Measurements from ENCODE around the gene TRPV4.

TRPV4 gene

GRCh38 chr12:109767456-109767855 is 65.7 kb downstream of the TRPV4 start:
- H3K36me3 ChIP-seq (ENCODE audit: insufficient read depth, low read length): no peaks in the 10 kb centered on the region
- ATAC-seq (ENCODE audit: insufficient read depth, low read depth) (peak; percentile 56), DNase-seq (no peak)
- no peak overlapping the region for H3K4me3 ChIP-seq (ENCODE audit: low read depth in 1 of 2, low read length in 2 of 2)
- TF ChIP-seq EZH2 (IDR thresholded peaks at IDR 0.05; ENCODE audit: borderline replicate concordance, low read depth, low read length, severe bottlenecking) (no peak), CTCF (IDR thresholded peaks at IDR 0.05; ENCODE audit: borderline replicate concordance, extremely low read depth, low read length, poor library complexity, severe bottlenecking) (no peak)
- H3K4me2 ChIP-seq (ENCODE audit: insufficient read depth, low read length): no peak overlapping the region
- H4K20me1 ChIP-seq (ENCODE audit: insufficient read depth, low read length): no peaks in the 10 kb centered on the region
- no peaks in the 10 kb centered on the region for H3K27me3 ChIP-seq (ENCODE audit: insufficient read depth, low read length, poor library complexity)
- no peak overlapping the region for H2AFZ ChIP-seq (ENCODE audit: low read depth, low read length)
- H3K9ac ChIP-seq (ENCODE audit: low read depth, low read length): no peak overlapping the region
- no peak overlapping the region for H3K27ac ChIP-seq (ENCODE audit: low read length)
- no peaks in the 10 kb centered on the region for H3K9me3 ChIP-seq (ENCODE audit: insufficient read depth, low read length, severe bottlenecking)
- H3K4me1 ChIP-seq (ENCODE audit: insufficient read depth, low read length): no peaks in the 10 kb centered on the region
- H3K79me2 ChIP-seq (ENCODE audit: insufficient read depth, low read length): no peaks in the 10 kb centered on the region

- Histone ChIP-seq H3K9ac (ENCODE audit: low read depth, low read length) (no peak overlapping the region), H3K27me3 (ENCODE audit: insufficient read depth, low read length, poor library complexity) (no peaks in the 10 kb centered on the region), H2AFZ (ENCODE audit: low read depth, low read length) (no peak overlapping the region), H3K4me1 (ENCODE audit: insufficient read depth, low read length) (no peaks in the 10 kb centered on the region), H3K9me3 (ENCODE audit: insufficient read depth, low read length, severe bottlenecking) (no peaks in the 10 kb centered on the region), H3K27ac (ENCODE audit: low read length) (no peak overlapping the region), H4K20me1 (ENCODE audit: insufficient read depth, low read length) (no peaks in the 10 kb centered on the region), H3K79me2 (ENCODE audit: insufficient read depth, low read length) (no peaks in the 10 kb centered on the region), H3K4me2 (ENCODE audit: insufficient read depth, low read length) (no peak overlapping the region), H3K36me3 (ENCODE audit: insufficient read depth, low read length) (no peaks in the 10 kb centered on the region), H3K4me3 (ENCODE audit: low read depth in 1 of 2, low read length in 2 of 2) (no peak overlapping the region)
- DNase-seq (no peak), ATAC-seq (ENCODE audit: insufficient read depth, low read depth) (no peak)
- TF ChIP-seq EZH2 (IDR thresholded peaks at IDR 0.05; ENCODE audit: borderline replicate concordance, low read depth, low read length, severe bottlenecking): no peak
- TF ChIP-seq CTCF (IDR thresholded peaks at IDR 0.05; ENCODE audit: borderline replicate concordance, extremely low read depth, low read length, poor library complexity, severe bottlenecking): no peak
Measured at GRCh38 chr12:109766251-109766778, 66.9 kb downstream of the TRPV4 start.

GRCh38 chr12:109765446-109765810 is 67.8 kb downstream of the TRPV4 start:
- TF ChIP-seq CTCF (IDR thresholded peaks at IDR 0.05; ENCODE audit: borderline replicate concordance, extremely low read depth, low read length, poor library complexity, severe bottlenecking): no peak
- no peak for TF ChIP-seq EZH2 (IDR thresholded peaks at IDR 0.05; ENCODE audit: borderline replicate concordance, low read depth, low read length, severe bottlenecking)
- Histone ChIP-seq H3K9me3 (ENCODE audit: insufficient read depth, low read length, severe bottlenecking) (no peaks in the 10 kb centered on the region), H3K4me1 (ENCODE audit: insufficient read depth, low read length) (no peaks in the 10 kb centered on the region), H4K20me1 (ENCODE audit: insufficient read depth, low read length) (no peaks in the 10 kb centered on the region), H3K36me3 (ENCODE audit: insufficient read depth, low read length) (no peaks in the 10 kb centered on the region), H3K4me3 (ENCODE audit: low read depth in 1 of 2, low read length in 2 of 2) (no peak overlapping the region), H3K79me2 (ENCODE audit: insufficient read depth, low read length) (no peaks in the 10 kb centered on the region), H3K4me2 (ENCODE audit: insufficient read depth, low read length) (no peak overlapping the region), H3K27ac (ENCODE audit: low read length) (no peak overlapping the region), H3K9ac (ENCODE audit: low read depth, low read length) (no peak overlapping the region), H2AFZ (ENCODE audit: low read depth, low read length) (no peak overlapping the region), H3K27me3 (ENCODE audit: insufficient read depth, low read length, poor library complexity) (no peaks in the 10 kb centered on the region)
- no peak for ATAC-seq (ENCODE audit: insufficient read depth, low read depth)
- no peak for DNase-seq

Measured in DND-41 (cell line).